Heart right ventricle (tissue), 16 donors: Measurements from ENCODE around the gene NRDC. TPM values are rescaled to one million over a fixed set of nuclear protein-coding genes. Genes with fewer than 3 reads are reported as not detected.

Source experiments
- ATAC-seq, 8 donors: fragments of 200-7000 bp; cut with Tn5 transposase; one replicate each; pipeline ENCODE4 v1.9.1; 2020; ENCODE audit warnings: mild to moderate bottlenecking in 8 of 8, moderate library complexity in 8 of 8, moderate number of reproducible peaks in 1 of 8
- DNase-seq, 2 donors: peaks; one replicate each; pipeline ENCODE4 v3.0.0-alpha.2; 2020
- H3K27ac ChIP-seq, 10 donors: fragments of 200-600 bp; sonication (generic) in 2 of 10; one replicate each; pipeline versions ENCODE4 v1.5.0 to v1.8.0; 2020 to 2022; ENCODE audit warnings: mild to moderate bottlenecking in 3 of 10
- H3K27me3 ChIP-seq, 7 donors: fragments of 200-600 bp; one replicate each; pipeline ENCODE4 v1.8.0; 2021 to 2022; ENCODE audit warnings: mild to moderate bottlenecking in 2 of 7
- H3K36me3 ChIP-seq, 9 donors: fragments of 200-600 bp; sonication (generic) in 1 of 9; one replicate each; pipeline versions ENCODE4 v1.5.0 to v1.8.0; 2020 to 2022; ENCODE audit warnings: mild to moderate bottlenecking in 2 of 9
- H3K4me1 ChIP-seq, 9 donors: fragments of 200-600 bp; sonication (generic) in 1 of 9; one replicate each; pipeline versions ENCODE4 v1.5.0 to v1.8.0; 2020 to 2022; ENCODE audit warnings: mild to moderate bottlenecking in 4 of 9
- H3K4me3 ChIP-seq, 10 donors: fragments of 200-600 bp; sonication (generic) in 2 of 10; one replicate each; pipeline versions ENCODE4 v1.5.0 to v1.8.0; 2020 to 2022; ENCODE audit warnings: mild to moderate bottlenecking in 7 of 10, moderate library complexity in 2 of 10
- H3K9me3 ChIP-seq, 11 donors: fragments of 200-600 bp in 10 of 11; sonication (generic) in 2 of 11; one replicate each; pipeline versions ENCODE4 v1.5.0 to v1.8.0; 2013 to 2022; ENCODE audit warnings: mild to moderate bottlenecking in 2 of 11, control low read depth in 1 of 11, moderate library complexity in 1 of 11
- CTCF ChIP-seq, 9 donors: fragments of 200-600 bp; sonication (generic) in 2 of 9; IDR thresholded peaks; one replicate each; pipeline versions ENCODE4 v1.5.0 to v1.8.0; 2021 to 2022; ENCODE audit warnings: antibody characterized with exemption in 9 of 9, mild to moderate bottlenecking in 5 of 9, moderate library complexity in 1 of 9
- WGBS, 2 donors: extraction: QIAGEN DNeasy Blood & Tissue Kit; methylation state at CpG; one replicate each; pipeline ENCODE4 v1.1.7; 2013; ENCODE audit warnings: inconsistent platforms in 1 of 2; 5-methylcytosine and 5-hydroxymethylcytosine counted together
- intact Hi-C, 10 donors: fragments of 100-400 bp; cut with DNase I; formaldehyde crosslinking; loops; one replicate each; pipeline versions ENCODE4 v1.11.1 to v1.14.2; 2022
- polyA plus RNA-seq, 2 donors: library from polyadenylated mRNA; stranded (reverse); fragments of 200-250 nt; gene quantifications; one replicate each; pipeline ENCODE4 v1.2.3, GENCODE V29; 2013
- total RNA-seq, 10 donors: library from RNA; stranded (reverse); fragmentation: NEBNext Ultra II Directional in 3 of 10; extraction: Animal tissue kit (Norgen Biotek cat#: 25700) in 3 of 10; gene quantifications; one replicate each; pipeline versions ENCODE4 v1.2.1 to v1.2.4, GENCODE V29; 2021 to 2023
- donor health status: Arrhythmogenic right ventricular cardiomyopathy.
- donor health status: ischemic (EF 13 %, LVEDD 7.1; RV severe dilation, severe dysfunction).
- donor health status: healthy with polysubstance abuse.
- donor health status: DM: no; HTN: yes; CAD: no.
- donor health status: DM: no; HTN: no; CAD: no.
- donor health status: ischemic (EF 25% LVEDD 6.9; RV normal size, moderate dysfunction).
- donor health status: ischemic (EF 25% LVEDD 5.7; RV mildly dilated, moderate dysfunction).
- donor health status: healthy.
- donor health status: DM: yes; HTN: yes; CAD: no.
- donor health status: Ischemic cardiomyopathy.
- donor health status: ischemic (EF 35%, LVEDD 5.7; RV mildly dilated, moderate dysfunction).
- donor health status: nonischemic (EF 11% LVEDD 7.7; RV severe dilation, severe dysfunction).
- donor health status: DM: yes; HTN: yes; CAD: no.
- donor health status: PGD.
- donor health status: ischemic (EF 29% LVEDD 5.4; RV normal size, mild dysfunction).
- donor health status: nonischemic (EF 23%, LVEDD 6.1; RV moderate dilation, normal function).

NRDC gene
- total and polyA plus RNA-seq, 12 donors = 77.8 to 228 (median 135) TPM

- 58 to 65% methylated on average over 1 of the region's 1 CpG for WGBS, 2 donors
- Histone ChIP-seq H3K27ac (no peak overlapping the region), H3K36me3 (no peaks in the 10 kb centered on the region), H3K4me1 (no peaks in the 10 kb centered on the region), H3K9me3 (no peaks in the 10 kb centered on the region), H3K4me3 (no peak overlapping the region), H3K27me3 (peaks cover 0 to 64% (median 22%) of the 10 kb centered on the region in 7 donors)
- ATAC-seq (no peak), DNase-seq (no peak)
- intact Hi-C loops = no loop called here
- TF ChIP-seq CTCF (IDR thresholded peaks at IDR 0.05) = no peak
Measured at GRCh38 chr1:51924455-51924854, 45.9 kb upstream of the NRDC start.

GRCh38 chr1:51922040-51922439 is 43.5 kb upstream of the NRDC start:
- TF ChIP-seq CTCF (IDR thresholded peaks at IDR 0.05) = no peak
- H3K27me3 ChIP-seq = peaks cover 0 to 56% (median 29%) of the 10 kb centered on the region in 7 donors
- H3K36me3 ChIP-seq = no peaks in the 10 kb centered on the region
- no peaks in the 10 kb centered on the region for H3K9me3 ChIP-seq
- intact Hi-C loops = no loop called here
- WGBS, 2 donors = 61 to 69% methylated on average over 3 of the region's 3 CpGs
- DNase-seq (no peak), ATAC-seq (no peak)
- no peak overlapping the region for H3K27ac ChIP-seq
- no peak overlapping the region for H3K4me3 ChIP-seq
- H3K4me1 ChIP-seq = no peaks in the 10 kb centered on the region

GRCh38 chr1:51920130-51920529 is 41.6 kb upstream of the NRDC start:
- Histone ChIP-seq H3K27me3 (peaks cover 0 to 69% (median 31%) of the 10 kb centered on the region in 7 donors), H3K9me3 (no peaks in the 10 kb centered on the region), H3K36me3 (no peaks in the 10 kb centered on the region), H3K4me1 (no peaks in the 10 kb centered on the region), H3K4me3 (no peak overlapping the region), H3K27ac (no peak overlapping the region)
- intact Hi-C loops = no loop called here
- no peak for DNase-seq
- ATAC-seq = no peak
- no peak for TF ChIP-seq CTCF (IDR thresholded peaks at IDR 0.05)
- WGBS, 2 donors = 63 to 64% methylated on average over 5 of the region's 5 CpGs

GRCh38 chr1:51919684-51920083 is 41.2 kb upstream of the NRDC start:
- intact Hi-C loops = no loop called here
- Histone ChIP-seq H3K9me3 (no peaks in the 10 kb centered on the region), H3K36me3 (no peaks in the 10 kb centered on the region), H3K4me3 (no peak overlapping the region), H3K27me3 (peaks cover 0 to 71% (median 33%) of the 10 kb centered on the region in 7 donors), H3K27ac (no peak overlapping the region), H3K4me1 (no peaks in the 10 kb centered on the region)
- no peak for DNase-seq
- 84% methylated on average over 10 of the region's 10 CpGs for WGBS, 2 donors
- TF ChIP-seq CTCF (IDR thresholded peaks at IDR 0.05) = no peak
- no peak for ATAC-seq
